K562 (cell line): ENCODE data around the gene FRMD4A. TPM values are rescaled to one million over a fixed set of nuclear protein-coding genes. Genes with fewer than 3 reads are reported as not detected.

Experiments used
- C11orf30 ChIP-seq: fragments of 450-650 bp; IDR thresholded peaks from 2 replicates; pipeline ENCODE4 v1.6.1; 2016; ENCODE audit warnings: low read depth, mild to moderate bottlenecking
- CCNT2 ChIP-seq: IDR thresholded peaks from 2 replicates; pipeline ENCODE4 v1.6.1; 2011; ENCODE audit warnings: borderline replicate concordance, low read depth, mild to moderate bottlenecking, moderate library complexity, mixed read lengths, low read length; ENCODE audit not compliant: insufficient read length; ENCODE audit errors: extremely low read depth
- CHD1 ChIP-seq: fragments of 200-600 bp; sonication (generic); IDR thresholded peaks from one replicate; pipeline ENCODE4 v1.6.1; 2012; ENCODE audit warnings: mild to moderate bottlenecking, moderate library complexity, low read length, inconsistent platforms
- DIDO1 ChIP-seq: fragments of 450-650 bp; IDR thresholded peaks from 2 replicates; pipeline ENCODE4 v1.6.1; 2016; ENCODE audit warnings: low read depth, missing biosample characterization, missing genetic modification characterization
- FOXP1 ChIP-seq: sonication (generic); formaldehyde crosslinking; IDR thresholded peaks from 2 replicates; pipeline ENCODE4 v1.8.0; 2022; ENCODE audit warnings: mild to moderate bottlenecking, missing genetic modification reagents
- HEY1 ChIP-seq: fragments of 250-450 bp; sonication (Bioruptor Pico); IDR thresholded peaks from 2 replicates; pipeline ENCODE4 v1.5.0; 2020; ENCODE audit warnings: mild to moderate bottlenecking, moderate library complexity, borderline replicate concordance
- MAZ ChIP-seq, 2 experiments: fragments of 450-650 bp in 1 of 2; sonication (generic) in 1 of 2; formaldehyde crosslinking; IDR thresholded peaks in 1 of 2; conservative IDR thresholded peaks in 1 of 2; 2 replicates each; pipeline versions ENCODE4 v1.4.0 to v1.5.0; 2020; ENCODE audit warnings: mild to moderate bottlenecking in 1 of 2, missing genetic modification reagents in 1 of 2
- NR2C2 ChIP-seq, 2 experiments: fragments of 200-800 bp in 1 of 2; sonication (Bioruptor generic) in 1 of 2; sonication (generic) in 1 of 2; formaldehyde crosslinking in 1 of 2; IDR thresholded peaks; 2 replicates each; pipeline versions ENCODE4 v1.6.1 to v1.8.0; 2016 to 2022; ENCODE audit warnings: mild to moderate bottlenecking in 1 of 2, missing compliant biosample characterization in 1 of 2, missing genetic modification characterization in 1 of 2, missing genetic modification reagents in 1 of 2
- NR2F6 ChIP-seq: fragments of 450-650 bp; formaldehyde crosslinking; IDR thresholded peaks from 2 replicates; pipeline ENCODE4 v1.4.0; 2020; ENCODE audit warnings: mild to moderate bottlenecking
- RAD51 ChIP-seq: fragments of 450-650 bp; IDR thresholded peaks from 2 replicates; pipeline ENCODE4 v1.7.1; 2016; ENCODE audit warnings: low read depth, mild to moderate bottlenecking, borderline replicate concordance
- SIN3B ChIP-seq: fragments of 450-650 bp; IDR thresholded peaks from 2 replicates; pipeline ENCODE4 v1.6.1; 2017; ENCODE audit warnings: low read depth, mild to moderate bottlenecking, moderate library complexity
- ZNF184 ChIP-seq: sonication (generic); formaldehyde crosslinking; IDR thresholded peaks from 2 replicates; pipeline ENCODE4 v1.5.0; 2020; ENCODE audit warnings: missing genetic modification reagents
- ZNF589 ChIP-seq: fragments of 200-800 bp; sonication (Bioruptor generic); IDR thresholded peaks from 2 replicates; pipeline ENCODE4 v1.6.1; 2016; ENCODE audit warnings: low read depth, missing genetic modification characterization, missing compliant biosample characterization
- polyA plus RNA-seq, 8 experiments: library from polyadenylated mRNA; depleted of rRNA in 4 of 8; stranded (reverse) in 5 of 8; unstranded in 3 of 8; fragments of >200 nt; fragmentation: Nextera tagmentation in 2 of 8; fragmentation: Illumina TruSeq in 1 of 8; extraction: Ambion mirVana in 2 of 8; extraction: Trizol in 1 of 8; gene quantifications; 2 replicates each; pipeline versions ENCODE4 v1.2.1 to v1.2.3, GENCODE V29; 2011 to 2014; ENCODE audit warnings: inconsistent platforms in 1 of 8, missing spikeins in 1 of 8
- total RNA-seq, 7 experiments: library from RNA; depleted of rRNA in 6 of 7; stranded (reverse); fragments of >200 nt in 6 of 7; fragmentation: Illumina TruSeq in 2 of 7; extraction: Trizol in 2 of 7; gene quantifications; 2 replicates each; pipeline versions ENCODE4 v1.2.1 to v1.2.3, GENCODE V29; 2011 to 2021; ENCODE audit warnings: low replicate concordance in 1 of 7
- TF ChIP-seq, protein P1 (sequence below): fragments of 450-650 bp; IDR thresholded peaks from 2 replicates; pipeline ENCODE4 v1.6.1; 2016; ENCODE audit warnings: mild to moderate bottlenecking, moderate library complexity
- TF ChIP-seq, protein P2 (sequence below): fragments of 250-450 bp; sonication (Bioruptor Pico); IDR thresholded peaks from 2 replicates; pipeline ENCODE4 v1.9.0; 2021; ENCODE audit warnings: mild to moderate bottlenecking, inconsistent platforms

The FRMD4A gene
- total and polyA plus RNA-seq, 9 of the 15 experiments (the other 6 are each of a cell fraction or from before 2014, with no cell fraction given) = 0.80 to 5.2 (median 3.0) TPM

DNA sequence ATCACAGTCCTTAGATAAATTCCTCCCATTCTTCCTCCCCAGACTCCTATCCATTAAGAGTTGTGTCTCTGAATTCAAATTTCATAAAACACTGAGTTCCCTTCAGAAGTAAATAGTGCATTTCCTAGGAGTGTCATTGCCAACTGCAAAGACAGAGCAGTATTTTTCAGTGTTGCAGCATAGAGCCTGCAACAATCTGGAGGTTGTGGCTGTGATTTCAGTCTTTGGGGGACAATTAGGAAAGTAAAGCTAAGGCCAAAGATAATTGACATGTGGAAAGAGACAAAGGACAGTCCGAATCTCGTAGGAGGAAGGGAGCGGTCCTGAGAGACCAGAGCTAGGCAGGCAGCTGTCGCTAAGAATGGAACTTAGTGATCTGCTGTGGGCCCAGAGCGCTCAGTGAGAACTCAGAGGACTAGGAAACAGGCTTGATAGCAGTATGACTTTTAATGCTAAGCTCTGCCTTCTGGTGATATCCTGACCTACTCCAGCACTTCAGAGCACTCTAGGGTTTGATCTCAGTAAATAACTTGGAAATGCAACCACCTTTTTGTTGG is 697.8 kb downstream of the FRMD4A start (continued):
- TF ChIP-seq, protein P1, sequence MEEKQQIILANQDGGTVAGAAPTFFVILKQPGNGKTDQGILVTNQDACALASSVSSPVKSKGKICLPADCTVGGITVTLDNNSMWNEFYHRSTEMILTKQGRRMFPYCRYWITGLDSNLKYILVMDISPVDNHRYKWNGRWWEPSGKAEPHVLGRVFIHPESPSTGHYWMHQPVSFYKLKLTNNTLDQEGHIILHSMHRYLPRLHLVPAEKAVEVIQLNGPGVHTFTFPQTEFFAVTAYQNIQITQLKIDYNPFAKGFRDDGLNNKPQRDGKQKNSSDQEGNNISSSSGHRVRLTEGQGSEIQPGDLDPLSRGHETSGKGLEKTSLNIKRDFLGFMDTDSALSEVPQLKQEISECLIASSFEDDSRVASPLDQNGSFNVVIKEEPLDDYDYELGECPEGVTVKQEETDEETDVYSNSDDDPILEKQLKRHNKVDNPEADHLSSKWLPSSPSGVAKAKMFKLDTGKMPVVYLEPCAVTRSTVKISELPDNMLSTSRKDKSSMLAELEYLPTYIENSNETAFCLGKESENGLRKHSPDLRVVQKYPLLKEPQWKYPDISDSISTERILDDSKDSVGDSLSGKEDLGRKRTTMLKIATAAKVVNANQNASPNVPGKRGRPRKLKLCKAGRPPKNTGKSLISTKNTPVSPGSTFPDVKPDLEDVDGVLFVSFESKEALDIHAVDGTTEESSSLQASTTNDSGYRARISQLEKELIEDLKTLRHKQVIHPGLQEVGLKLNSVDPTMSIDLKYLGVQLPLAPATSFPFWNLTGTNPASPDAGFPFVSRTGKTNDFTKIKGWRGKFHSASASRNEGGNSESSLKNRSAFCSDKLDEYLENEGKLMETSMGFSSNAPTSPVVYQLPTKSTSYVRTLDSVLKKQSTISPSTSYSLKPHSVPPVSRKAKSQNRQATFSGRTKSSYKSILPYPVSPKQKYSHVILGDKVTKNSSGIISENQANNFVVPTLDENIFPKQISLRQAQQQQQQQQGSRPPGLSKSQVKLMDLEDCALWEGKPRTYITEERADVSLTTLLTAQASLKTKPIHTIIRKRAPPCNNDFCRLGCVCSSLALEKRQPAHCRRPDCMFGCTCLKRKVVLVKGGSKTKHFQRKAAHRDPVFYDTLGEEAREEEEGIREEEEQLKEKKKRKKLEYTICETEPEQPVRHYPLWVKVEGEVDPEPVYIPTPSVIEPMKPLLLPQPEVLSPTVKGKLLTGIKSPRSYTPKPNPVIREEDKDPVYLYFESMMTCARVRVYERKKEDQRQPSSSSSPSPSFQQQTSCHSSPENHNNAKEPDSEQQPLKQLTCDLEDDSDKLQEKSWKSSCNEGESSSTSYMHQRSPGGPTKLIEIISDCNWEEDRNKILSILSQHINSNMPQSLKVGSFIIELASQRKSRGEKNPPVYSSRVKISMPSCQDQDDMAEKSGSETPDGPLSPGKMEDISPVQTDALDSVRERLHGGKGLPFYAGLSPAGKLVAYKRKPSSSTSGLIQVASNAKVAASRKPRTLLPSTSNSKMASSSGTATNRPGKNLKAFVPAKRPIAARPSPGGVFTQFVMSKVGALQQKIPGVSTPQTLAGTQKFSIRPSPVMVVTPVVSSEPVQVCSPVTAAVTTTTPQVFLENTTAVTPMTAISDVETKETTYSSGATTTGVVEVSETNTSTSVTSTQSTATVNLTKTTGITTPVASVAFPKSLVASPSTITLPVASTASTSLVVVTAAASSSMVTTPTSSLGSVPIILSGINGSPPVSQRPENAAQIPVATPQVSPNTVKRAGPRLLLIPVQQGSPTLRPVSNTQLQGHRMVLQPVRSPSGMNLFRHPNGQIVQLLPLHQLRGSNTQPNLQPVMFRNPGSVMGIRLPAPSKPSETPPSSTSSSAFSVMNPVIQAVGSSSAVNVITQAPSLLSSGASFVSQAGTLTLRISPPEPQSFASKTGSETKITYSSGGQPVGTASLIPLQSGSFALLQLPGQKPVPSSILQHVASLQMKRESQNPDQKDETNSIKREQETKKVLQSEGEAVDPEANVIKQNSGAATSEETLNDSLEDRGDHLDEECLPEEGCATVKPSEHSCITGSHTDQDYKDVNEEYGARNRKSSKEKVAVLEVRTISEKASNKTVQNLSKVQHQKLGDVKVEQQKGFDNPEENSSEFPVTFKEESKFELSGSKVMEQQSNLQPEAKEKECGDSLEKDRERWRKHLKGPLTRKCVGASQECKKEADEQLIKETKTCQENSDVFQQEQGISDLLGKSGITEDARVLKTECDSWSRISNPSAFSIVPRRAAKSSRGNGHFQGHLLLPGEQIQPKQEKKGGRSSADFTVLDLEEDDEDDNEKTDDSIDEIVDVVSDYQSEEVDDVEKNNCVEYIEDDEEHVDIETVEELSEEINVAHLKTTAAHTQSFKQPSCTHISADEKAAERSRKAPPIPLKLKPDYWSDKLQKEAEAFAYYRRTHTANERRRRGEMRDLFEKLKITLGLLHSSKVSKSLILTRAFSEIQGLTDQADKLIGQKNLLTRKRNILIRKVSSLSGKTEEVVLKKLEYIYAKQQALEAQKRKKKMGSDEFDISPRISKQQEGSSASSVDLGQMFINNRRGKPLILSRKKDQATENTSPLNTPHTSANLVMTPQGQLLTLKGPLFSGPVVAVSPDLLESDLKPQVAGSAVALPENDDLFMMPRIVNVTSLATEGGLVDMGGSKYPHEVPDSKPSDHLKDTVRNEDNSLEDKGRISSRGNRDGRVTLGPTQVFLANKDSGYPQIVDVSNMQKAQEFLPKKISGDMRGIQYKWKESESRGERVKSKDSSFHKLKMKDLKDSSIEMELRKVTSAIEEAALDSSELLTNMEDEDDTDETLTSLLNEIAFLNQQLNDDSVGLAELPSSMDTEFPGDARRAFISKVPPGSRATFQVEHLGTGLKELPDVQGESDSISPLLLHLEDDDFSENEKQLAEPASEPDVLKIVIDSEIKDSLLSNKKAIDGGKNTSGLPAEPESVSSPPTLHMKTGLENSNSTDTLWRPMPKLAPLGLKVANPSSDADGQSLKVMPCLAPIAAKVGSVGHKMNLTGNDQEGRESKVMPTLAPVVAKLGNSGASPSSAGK = no peak
- TF ChIP-seq HEY1 (CRISPR knock-in tag) = no peak
- TF ChIP-seq SIN3B = no peak
- TF ChIP-seq CCNT2 = no peak
- no peak for TF ChIP-seq ZNF184
- TF ChIP-seq, protein P2, sequence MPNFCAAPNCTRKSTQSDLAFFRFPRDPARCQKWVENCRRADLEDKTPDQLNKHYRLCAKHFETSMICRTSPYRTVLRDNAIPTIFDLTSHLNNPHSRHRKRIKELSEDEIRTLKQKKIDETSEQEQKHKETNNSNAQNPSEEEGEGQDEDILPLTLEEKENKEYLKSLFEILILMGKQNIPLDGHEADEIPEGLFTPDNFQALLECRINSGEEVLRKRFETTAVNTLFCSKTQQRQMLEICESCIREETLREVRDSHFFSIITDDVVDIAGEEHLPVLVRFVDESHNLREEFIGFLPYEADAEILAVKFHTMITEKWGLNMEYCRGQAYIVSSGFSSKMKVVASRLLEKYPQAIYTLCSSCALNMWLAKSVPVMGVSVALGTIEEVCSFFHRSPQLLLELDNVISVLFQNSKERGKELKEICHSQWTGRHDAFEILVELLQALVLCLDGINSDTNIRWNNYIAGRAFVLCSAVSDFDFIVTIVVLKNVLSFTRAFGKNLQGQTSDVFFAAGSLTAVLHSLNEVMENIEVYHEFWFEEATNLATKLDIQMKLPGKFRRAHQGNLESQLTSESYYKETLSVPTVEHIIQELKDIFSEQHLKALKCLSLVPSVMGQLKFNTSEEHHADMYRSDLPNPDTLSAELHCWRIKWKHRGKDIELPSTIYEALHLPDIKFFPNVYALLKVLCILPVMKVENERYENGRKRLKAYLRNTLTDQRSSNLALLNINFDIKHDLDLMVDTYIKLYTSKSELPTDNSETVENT (CRISPR knock-in tag) = no peak
- TF ChIP-seq NR2F6 (CRISPR knock-in tag) = no peak
- TF ChIP-seq C11orf30 = no peak
- TF ChIP-seq FOXP1 = no peak
- TF ChIP-seq MAZ (CRISPR knock-in tag; conservative IDR thresholded peaks at IDR 0.05 in 1 of 2, IDR thresholded peaks at IDR 0.05 in 1 of 2) = no peak
- no peak for TF ChIP-seq RAD51
- no peak for TF ChIP-seq NR2C2 (CRISPR knock-in tag; IDR thresholded peaks at IDR 0.05)
- no peak for TF ChIP-seq NR2C2 (tag; IDR thresholded peaks at IDR 0.05)
- TF ChIP-seq DIDO1 (tag) = no peak
- TF ChIP-seq CHD1 = no peak
- TF ChIP-seq ZNF589 (CRISPR knock-in tag) = no peak
